Aorta (tissue), 5 donors: ENCODE measurements around the gene PLPP3. TPM values are rescaled to one million over a fixed set of nuclear protein-coding genes. Genes with fewer than 3 reads are reported as not detected.
"Not testable (repeated sequence)": the region's sequence is repeated elsewhere in the genome, so short reads cannot be mapped to it uniquely, and the experiment has no call there.

ENCODE experiments used
- ATAC-seq: fragments of 200-7000 bp; cut with Tn5 transposase; one replicate; pipeline ENCODE4 v1.9.1; 2022; ENCODE audit warnings: moderate library complexity; ENCODE audit not compliant: low FRiP score
- DNase-seq, 2 donors: peaks; one replicate each; pipeline ENCODE4 v3.0.0-alpha.2; 2020
- H3K27ac ChIP-seq, 2 donors: one replicate each; pipeline ENCODE4 v1.5.1; 2013; ENCODE audit warnings: low read length in 2 of 2, mild to moderate bottlenecking in 2 of 2, moderate library complexity in 2 of 2, control low read depth in 1 of 2, inconsistent platforms in 1 of 2, low read depth in 1 of 2
- H3K27me3 ChIP-seq, 2 donors: one replicate each; pipeline ENCODE4 v1.6.1; 2013; ENCODE audit warnings: control low read depth in 1 of 2, low read length in 1 of 2, mild to moderate bottlenecking in 1 of 2, moderate library complexity in 1 of 2; ENCODE audit not compliant: insufficient read depth in 2 of 2, control insufficient read depth in 1 of 2
- H3K36me3 ChIP-seq, 2 donors: one replicate each; pipeline ENCODE4 v1.6.1; 2013; ENCODE audit warnings: control low read depth in 1 of 2, low read length in 1 of 2, mild to moderate bottlenecking in 1 of 2; ENCODE audit not compliant: insufficient read depth in 2 of 2, control insufficient read depth in 1 of 2
- H3K4me1 ChIP-seq, 2 donors: one replicate each; pipeline ENCODE4 v1.6.1; 2013; ENCODE audit warnings: low read length in 2 of 2, control low read depth in 1 of 2, mild to moderate bottlenecking in 1 of 2, moderate library complexity in 1 of 2; ENCODE audit not compliant: insufficient read depth in 2 of 2, control insufficient read depth in 1 of 2
- H3K4me3 ChIP-seq, 2 donors: one replicate each; pipeline ENCODE4 v1.5.1; 2013; ENCODE audit warnings: low read length in 2 of 2, control low read depth in 1 of 2, mild to moderate bottlenecking in 1 of 2
- H3K9me3 ChIP-seq: one replicate; pipeline ENCODE4 v1.6.1; 2013; ENCODE audit warnings: mild to moderate bottlenecking, low read length; ENCODE audit not compliant: control insufficient read depth
- WGBS, 2 donors: extraction: QIAGEN DNeasy Blood & Tissue Kit; methylation state at CpG; one replicate each; pipeline ENCODE4 v1.1.7; 2013; 5-methylcytosine and 5-hydroxymethylcytosine counted together
- intact Hi-C, 2 donors: fragments of 100-400 bp; cut with DNase I; formaldehyde crosslinking; loops; one replicate each; pipeline versions ENCODE4 v1.14.2 to v1.15.0; 2022
- long read RNA-seq, 2 donors: library from polyadenylated mRNA; unstranded; transcript quantifications; one replicate each; pipeline ENCODE4 v2.0.0, GENCODE V29; 2020 to 2021
- polyA plus RNA-seq, 2 donors: library from polyadenylated mRNA; stranded (reverse); fragments of 200-250 nt; gene quantifications; one replicate each; pipeline ENCODE4 v1.2.3, GENCODE V29; 2013
- total RNA-seq, 2 donors: library from RNA; stranded (reverse); fragmentation: NEBNext Ultra II Directional; extraction: Animal tissue kit (Norgen Biotek cat#: 25700); gene quantifications; one replicate each; pipeline ENCODE4 v1.2.1, GENCODE V29; 2021
- donor health status: healthy with polysubstance abuse.
- donor health status: Bipolar disorder and iron deficiency.
- donor health status: DM: no; HTN: no; CAD: no.
- donor health status: DM: no; HTN: no; CAD: no.
- donor health status: DM: yes; HTN: yes; CAD: no.

The PLPP3 gene
- total RNA-seq (100 to 1,000 TPM in 1 of 2 donors, 10 to 100 TPM in 1; 76.2 to 112 TPM), polyA plus RNA-seq (100 to 1,000 TPM in 1 of 2 donors, 10 to 100 TPM in 1; 19.0 to 114 TPM)
- long read RNA-seq, donor 1, transcript PLPP3-201 (6 exons, 3,292 nt): major isoform, 240 of 305 reads
- long read RNA-seq, donor 1, partial matches to known transcripts: 20 of 305 reads
- long read RNA-seq, donor 1, other reads (novel, unspliced or antisense): 41 of 305 reads
- long read RNA-seq, donor 2, transcript PLPP3-201 (6 exons, 3,292 nt): major isoform, 27 of 47 reads
- long read RNA-seq, donor 2, partial matches to known transcripts: 5 of 47 reads
- long read RNA-seq, donor 2, other reads (novel, unspliced or antisense): 14 of 47 reads

GRCh38 chr1:56578963-56579875, at the start of gene PLPP3:
TSS of gene PLPP3 (minus strand) at chr1:56579563. CDS start at chr1:56579016, 547 bp downstream.
- DNase-seq (peak; percentile 93 to 94), ATAC-seq (peak; percentile 94)
- intact Hi-C loops: loop anchor here (5.0 to 10.0 kb wide), 6 partner anchors 164 to 1202 kb away; no protein-coding TSS in a partner anchor
- Histone ChIP-seq H3K27ac (peak within 1 kb of the TSS in 1 of 2 donors; percentile 88), H3K4me1 (peaks cover 0 to 16% of the 10 kb centered on the region in 2 donors), H3K27me3 (no peaks in the 10 kb centered on the region), H3K36me3 (no peaks in the 10 kb centered on the region), H3K4me3 (peak within 1 kb of the TSS; percentile 51 to 89), H3K9me3 (no peaks in the 10 kb centered on the region)
- WGBS, 2 donors: 0% methylated on average over 57 to 62 of the region's 62 CpGs

- Histone ChIP-seq H3K4me3 (no peak overlapping the region), H3K36me3 (no peaks in the 10 kb centered on the region), H3K4me1 (no peaks in the 10 kb centered on the region), H3K27me3 (no peaks in the 10 kb centered on the region), H3K9me3 (no peaks in the 10 kb centered on the region), H3K27ac (no peak overlapping the region)
- ATAC-seq (no peak), DNase-seq (no peak)
- intact Hi-C loops: no loop called here
- WGBS, 2 donors: 43 to 60% methylated on average over 3 of the region's 3 CpGs
Observed at GRCh38 chr1:56627636-56628039, 48.3 kb upstream of the PLPP3 start.

GRCh38 chr1:56627019-56627635, 47.8 kb upstream of the PLPP3 start:
- DNase-seq (no peak), ATAC-seq (no peak)
- no peak overlapping the region for H3K27ac ChIP-seq
- WGBS, 2 donors: 85 to 89% methylated on average over 3 of the region's 3 CpGs
- H3K27me3 ChIP-seq: no peaks in the 10 kb centered on the region
- H3K36me3 ChIP-seq: no peaks in the 10 kb centered on the region
- no peaks in the 10 kb centered on the region for H3K4me1 ChIP-seq
- no peak overlapping the region for H3K4me3 ChIP-seq
- intact Hi-C loops: no loop called here
- peaks cover 2% of the 10 kb centered on the region for H3K9me3 ChIP-seq

GRCh38 chr1:56626546-56626945, 47.2 kb upstream of the PLPP3 start:
- Histone ChIP-seq H3K27ac (no peak overlapping the region), H3K4me3 (no peak overlapping the region), H3K36me3 (no peaks in the 10 kb centered on the region), H3K4me1 (no peaks in the 10 kb centered on the region), H3K27me3 (no peaks in the 10 kb centered on the region), H3K9me3 (peaks cover 2% of the 10 kb centered on the region)
- no peak for ATAC-seq
- no peak for DNase-seq
- intact Hi-C loops: no loop called here

GRCh38 chr1:56625819-56626440, 46.6 kb upstream of the PLPP3 start:
- no peak overlapping the region for H3K4me3 ChIP-seq
- DNase-seq (no peak), ATAC-seq (no peak)
- H3K27ac ChIP-seq: no peak overlapping the region
- 67 to 75% methylated on average over 5 of the region's 5 CpGs for WGBS, 2 donors
- intact Hi-C loops: no loop called here
- no peaks in the 10 kb centered on the region for H3K4me1 ChIP-seq
- H3K36me3 ChIP-seq: no peaks in the 10 kb centered on the region
- peaks cover 2% of the 10 kb centered on the region for H3K9me3 ChIP-seq
- H3K27me3 ChIP-seq: no peaks in the 10 kb centered on the region

- no peaks in the 10 kb centered on the region for H3K4me1 ChIP-seq
- ATAC-seq (no peak), DNase-seq (no peak)
- no peak overlapping the region for H3K27ac ChIP-seq
- intact Hi-C loops: no loop called here
- WGBS, 2 donors: 89 to 90% methylated on average over 2 of the region's 2 CpGs
- H3K27me3 ChIP-seq: no peaks in the 10 kb centered on the region
- H3K36me3 ChIP-seq: no peaks in the 10 kb centered on the region
- H3K9me3 ChIP-seq: no peaks in the 10 kb centered on the region
- H3K4me3 ChIP-seq: no peak overlapping the region
Observed at GRCh38 chr1:56617141-56617540, 37.8 kb upstream of the PLPP3 start.

- DNase-seq, H3K27ac ChIP-seq, H3K27me3 ChIP-seq, ATAC-seq, H3K4me3 ChIP-seq, H3K36me3 ChIP-seq, intact Hi-C loops, H3K4me1 ChIP-seq, H3K9me3 ChIP-seq: not testable (repeated sequence)
- WGBS, 2 donors: 80 to 88% methylated on average over 6 of the region's 6 CpGs
Observed at GRCh38 chr1:56610770-56611169, 31.4 kb upstream of the PLPP3 start.

- DNase-seq, H3K36me3 ChIP-seq, H3K27ac ChIP-seq, H3K9me3 ChIP-seq, H3K27me3 ChIP-seq, ATAC-seq, H3K4me1 ChIP-seq, H3K4me3 ChIP-seq, intact Hi-C loops: not testable (repeated sequence)
- WGBS, 2 donors: 30 to 57% methylated on average over 2 of the region's 2 CpGs
Observed at GRCh38 chr1:56610097-56610496, 30.7 kb upstream of the PLPP3 start.
